Lung (tissue), 12 donors: ENCODE results near the gene CAMSAP2. TPM values are rescaled to one million over a fixed set of nuclear protein-coding genes. Genes with fewer than 3 reads are reported as not detected.

Source experiments
- ATAC-seq: fragments of 200-7000 bp; cut with Tn5 transposase; one replicate; pipeline ENCODE4 v1.9.1; 2020; ENCODE audit warnings: moderate number of reproducible peaks; ENCODE audit not compliant: insufficient read depth, low FRiP score
- DNase-seq, 3 donors: peaks; one replicate each; pipeline ENCODE4 v3.0.0-alpha.2; 2013 to 2017
- H3K27ac ChIP-seq, 2 donors: one replicate each; pipeline ENCODE4 v1.5.1; 2013; ENCODE audit warnings: mild to moderate bottlenecking in 2 of 2, moderate library complexity in 2 of 2, control low read depth in 1 of 2, inconsistent platforms in 1 of 2, low read depth in 1 of 2, low read length in 1 of 2
- H3K27me3 ChIP-seq, 3 donors: one replicate each; pipeline ENCODE4 v1.5.1; 2013; ENCODE audit warnings: low read length in 2 of 3; ENCODE audit not compliant: control insufficient read depth in 3 of 3, insufficient read depth in 3 of 3
- H3K36me3 ChIP-seq, 4 donors: one replicate each; pipeline ENCODE4 v1.5.1; 2013; ENCODE audit warnings: low read length in 4 of 4, mild to moderate bottlenecking in 1 of 4, moderate library complexity in 1 of 4; ENCODE audit not compliant: control insufficient read depth in 4 of 4, insufficient read depth in 4 of 4
- H3K4me1 ChIP-seq, 5 donors: one replicate each; pipeline ENCODE4 v1.5.1; 2013; ENCODE audit warnings: low read length in 5 of 5, mild to moderate bottlenecking in 2 of 5, moderate library complexity in 1 of 5; ENCODE audit not compliant: control insufficient read depth in 5 of 5, insufficient read depth in 5 of 5
- H3K4me3 ChIP-seq: one replicate; pipeline ENCODE4 v1.5.1; 2013; ENCODE audit warnings: mild to moderate bottlenecking, control low read depth, moderate library complexity
- H3K9ac ChIP-seq, 2 donors: one replicate each; pipeline ENCODE4 v1.5.1; 2013; ENCODE audit warnings: low read length in 2 of 2, control low read depth in 1 of 2; ENCODE audit not compliant: insufficient read depth in 1 of 2
- H3K9me3 ChIP-seq, 4 donors: one replicate each; pipeline ENCODE4 v1.5.1; 2013; ENCODE audit warnings: low read length in 3 of 4, mild to moderate bottlenecking in 1 of 4, moderate library complexity in 1 of 4; ENCODE audit not compliant: control insufficient read depth in 4 of 4, insufficient read depth in 3 of 4
- CTCF ChIP-seq: IDR thresholded peaks from 2 replicates; pipeline ENCODE4 v1.5.1; 2012; ENCODE audit warnings: mild to moderate bottlenecking; ENCODE audit errors: control extremely low read depth, extremely low read depth
- WGBS, 2 donors: extraction: QIAGEN DNeasy Blood & Tissue Kit; methylation state at CpG; one replicate each; pipeline ENCODE4 v1.1.7; 2013; 5-methylcytosine and 5-hydroxymethylcytosine counted together
- polyA plus RNA-seq, 2 donors: library from polyadenylated mRNA; stranded (reverse); fragments of 200-250 nt; gene quantifications; one replicate each; pipeline ENCODE4 v1.2.1, GENCODE V29; 2013
- total RNA-seq, 2 donors: library from RNA; depleted of rRNA in 1 of 2; stranded (reverse); fragments of >200 nt in 1 of 2; gene quantifications; one replicate each; pipeline ENCODE4 v1.2.1, GENCODE V29; 2014 to 2021
- donor health status: control.
- donor health status: control.
- donor health status: Bipolar disorder and iron deficiency.
- donor health status: healthy.
- donor health status: DM: yes; HTN: yes; CAD: no.

The CAMSAP2 gene
- total and polyA plus RNA-seq, 4 donors = 8.0 to 51.8 (median 16.6) TPM

GRCh38 chr1:200837931-200838571 lies 99.4 kb downstream of the CAMSAP2 start:
- Histone ChIP-seq H3K27ac (no peak overlapping the region), H3K9ac (no peak overlapping the region), H3K36me3 (peaks cover 4 to 14% (median 9%) of the 10 kb centered on the region in 4 donors), H3K27me3 (no peaks in the 10 kb centered on the region), H3K4me3 (no peak overlapping the region), H3K4me1 (no peaks in the 10 kb centered on the region), H3K9me3 (no peaks in the 10 kb centered on the region)
- ATAC-seq (no peak), DNase-seq (peak in 2 of 3 donors; percentile 51 to 60)
- no peak for TF ChIP-seq CTCF
- 45 to 50% methylated on average over 2 of the region's 2 CpGs for WGBS, 2 donors

GRCh38 chr1:200838676-200839445 lies 100.2 kb downstream of the CAMSAP2 start:
- Histone ChIP-seq H3K9me3 (no peaks in the 10 kb centered on the region), H3K27ac (no peak overlapping the region), H3K27me3 (no peaks in the 10 kb centered on the region), H3K9ac (no peak overlapping the region), H3K36me3 (peaks cover 2 to 13% (median 9%) of the 10 kb centered on the region in 4 donors), H3K4me3 (no peak overlapping the region), H3K4me1 (no peaks in the 10 kb centered on the region)
- ATAC-seq (no peak), DNase-seq (no peak)
- TF ChIP-seq CTCF = no peak
- WGBS, 2 donors = 82 to 89% methylated on average over 3 of the region's 3 CpGs

- WGBS, 2 donors = 64 to 92% methylated on average over 4 of the region's 4 CpGs
- H3K4me1 ChIP-seq = no peaks in the 10 kb centered on the region
- H3K36me3 ChIP-seq = peaks cover 3 to 31% (median 21%) of the 10 kb centered on the region in 4 donors
- no peak overlapping the region for H3K4me3 ChIP-seq
- no peaks in the 10 kb centered on the region for H3K27me3 ChIP-seq
- H3K9me3 ChIP-seq = no peaks in the 10 kb centered on the region
- DNase-seq (no peak), ATAC-seq (no peak)
- no peak for TF ChIP-seq CTCF
- no peak overlapping the region for H3K27ac ChIP-seq
- no peak overlapping the region for H3K9ac ChIP-seq
Observed at GRCh38 chr1:200845360-200845759, 106.7 kb downstream of the CAMSAP2 start.
